ENCODE measurements around the gene FURIN.

Gene FURIN

GRCh38 chr15:90902840-90903732 is 34.7 kb downstream of the FURIN start, which contains the start of gene MAN2A2:
TSS of gene MAN2A2 (plus strand) at chr15:90903302. CDS start at chr15:90904208, 906 bp downstream.
- TF ChIP-seq REST (IDR thresholded peaks at IDR 0.05; ENCODE audit: insufficient replicate concordance, low read depth) = peak; percentile 8
- TF ChIP-seq, protein P1, sequence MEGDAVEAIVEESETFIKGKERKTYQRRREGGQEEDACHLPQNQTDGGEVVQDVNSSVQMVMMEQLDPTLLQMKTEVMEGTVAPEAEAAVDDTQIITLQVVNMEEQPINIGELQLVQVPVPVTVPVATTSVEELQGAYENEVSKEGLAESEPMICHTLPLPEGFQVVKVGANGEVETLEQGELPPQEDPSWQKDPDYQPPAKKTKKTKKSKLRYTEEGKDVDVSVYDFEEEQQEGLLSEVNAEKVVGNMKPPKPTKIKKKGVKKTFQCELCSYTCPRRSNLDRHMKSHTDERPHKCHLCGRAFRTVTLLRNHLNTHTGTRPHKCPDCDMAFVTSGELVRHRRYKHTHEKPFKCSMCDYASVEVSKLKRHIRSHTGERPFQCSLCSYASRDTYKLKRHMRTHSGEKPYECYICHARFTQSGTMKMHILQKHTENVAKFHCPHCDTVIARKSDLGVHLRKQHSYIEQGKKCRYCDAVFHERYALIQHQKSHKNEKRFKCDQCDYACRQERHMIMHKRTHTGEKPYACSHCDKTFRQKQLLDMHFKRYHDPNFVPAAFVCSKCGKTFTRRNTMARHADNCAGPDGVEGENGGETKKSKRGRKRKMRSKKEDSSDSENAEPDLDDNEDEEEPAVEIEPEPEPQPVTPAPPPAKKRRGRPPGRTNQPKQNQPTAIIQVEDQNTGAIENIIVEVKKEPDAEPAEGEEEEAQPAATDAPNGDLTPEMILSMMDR (IDR thresholded peaks at IDR 0.05; ENCODE audit: insufficient read depth, low read length) = no peak
- H3K4me3 ChIP-seq (replicated peaks; ENCODE audit: insufficient read depth, low read length) = peak within 1 kb of the TSS; percentile 67
- peak; percentile 72 to 75 for DNase-seq (ENCODE audit: low read depth in 1 of 2, low spot score in 1 of 2)
- H3K27me3 ChIP-seq (ENCODE audit: insufficient read depth, poor library complexity, severe bottlenecking) = no peaks in the 10 kb centered on the region
- peak within 1 kb of the TSS; percentile 91 for H3K27ac ChIP-seq (replicated peaks)

DNA sequence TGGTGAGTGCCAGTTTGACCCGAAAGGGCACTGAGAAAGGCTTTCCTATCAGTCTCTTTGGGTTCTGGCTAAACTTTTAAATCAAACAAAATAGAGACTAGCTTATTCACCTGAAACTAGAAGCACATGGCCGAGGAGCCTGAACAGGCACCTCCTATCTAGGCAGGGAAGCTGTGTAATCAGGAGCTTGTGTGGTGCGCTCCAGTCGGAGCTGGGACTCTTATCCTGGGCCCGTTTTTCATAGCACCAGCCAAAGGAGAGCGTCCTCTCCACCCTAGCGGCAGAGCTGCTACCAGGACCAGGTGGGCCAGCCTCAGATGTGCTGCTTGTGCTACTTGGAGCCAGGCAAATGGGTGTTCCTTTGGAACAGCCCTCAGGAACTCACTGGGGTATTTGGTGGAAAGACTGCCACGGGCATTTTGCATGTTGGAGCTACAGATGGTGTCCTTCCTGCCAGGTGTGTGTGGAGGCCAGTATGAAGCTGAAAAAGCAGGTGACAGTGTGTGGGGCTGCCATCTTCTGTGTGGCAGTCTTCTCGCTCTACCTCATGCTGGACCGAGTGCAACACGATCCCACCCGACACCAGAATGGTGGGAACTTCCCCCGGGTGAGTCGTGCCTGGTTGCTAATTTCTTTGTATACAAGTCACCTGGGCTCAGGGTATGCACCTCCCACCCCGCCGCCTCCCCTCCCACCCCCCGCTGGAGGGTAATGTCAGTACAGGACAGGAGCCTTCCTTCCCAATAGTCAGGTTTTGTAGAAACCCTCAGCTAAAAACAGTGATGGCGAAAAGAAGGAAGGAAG is 35.5 kb downstream of the FURIN start:
- Histone ChIP-seq H3K27me3 (ENCODE audit: insufficient read depth, poor library complexity, severe bottlenecking) (no peaks in the 10 kb centered on the region), H3K27ac (replicated peaks) (peak overlapping the region; percentile 91), H3K4me3 (replicated peaks; ENCODE audit: insufficient read depth, low read length) (peak overlapping the region; percentile 67)
- DNase-seq (ENCODE audit: low read depth in 1 of 2, low spot score in 1 of 2) = peak in 1 of 2 experiments; percentile 28
- TF ChIP-seq, protein P1 (IDR thresholded peaks at IDR 0.05; ENCODE audit: insufficient read depth, low read length) = no peak
- TF ChIP-seq GABPA (IDR thresholded peaks at IDR 0.05; ENCODE audit: low read depth) = no peak
- TF ChIP-seq SPI1 (IDR thresholded peaks at IDR 0.05; ENCODE audit: borderline replicate concordance, low read depth) = no peak

DNA sequence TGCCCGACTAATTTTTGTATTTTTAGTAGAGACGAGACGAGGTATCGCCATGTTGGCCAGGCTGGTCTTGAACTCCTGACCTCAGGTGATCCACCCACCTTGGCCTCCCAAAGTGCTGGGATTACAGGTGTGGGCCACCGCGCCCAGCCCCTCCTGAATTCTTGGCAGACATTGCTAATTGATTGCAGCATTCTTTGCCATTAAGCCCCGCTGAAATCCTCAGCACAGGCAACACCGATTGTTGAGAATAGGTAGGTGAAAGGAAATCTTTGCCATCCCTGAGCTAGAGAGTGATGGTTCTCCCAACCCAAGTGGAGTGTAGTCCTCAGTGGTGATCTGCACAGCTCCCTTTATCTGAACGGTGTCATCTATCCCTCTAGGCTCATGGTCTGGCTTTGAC is 36.4 kb downstream of the FURIN start:
- DNase-seq (ENCODE audit: low read depth in 1 of 2, low spot score in 1 of 2) = no peak
- TF ChIP-seq POLR2AphosphoS5 (IDR thresholded peaks at IDR 0.05; ENCODE audit: low read depth) (no peak), GABPA (IDR thresholded peaks at IDR 0.05; ENCODE audit: low read depth) (no peak), REST (IDR thresholded peaks at IDR 0.05; ENCODE audit: insufficient replicate concordance, low read depth) (no peak), SPI1 (IDR thresholded peaks at IDR 0.05; ENCODE audit: borderline replicate concordance, low read depth) (no peak)
- TF ChIP-seq, protein P1 (IDR thresholded peaks at IDR 0.05; ENCODE audit: insufficient read depth, low read length) = no peak
- H3K4me3 ChIP-seq (replicated peaks; ENCODE audit: insufficient read depth, low read length) = no peak overlapping the region
- no peak overlapping the region for H3K27ac ChIP-seq (replicated peaks)
- no peaks in the 10 kb centered on the region for H3K27me3 ChIP-seq (ENCODE audit: insufficient read depth, poor library complexity, severe bottlenecking)

Measured in HL-60 (cell line).